GM20431 (cell line): ENCODE results near the gene LARP1B.
"Not testable (repeated sequence)": the region's sequence is repeated elsewhere in the genome, so short reads cannot be mapped to it uniquely, and the experiment has no call there.

Source experiments
- in situ Hi-C: fragments of 300-500 bp; cut with MseI, MboI; formaldehyde crosslinking; loops from one replicate; pipeline ENCODE4 v1.15.0; 2020; ENCODE audit warnings: low sequenced_read_pairs; ENCODE audit not compliant: unreplicated experiment

LARP1B gene

GRCh38 chr4:128259889-128260288 is 198.8 kb downstream of the LARP1B start:
- in situ Hi-C loops, result not testable (repeated sequence)
